ENCODE results near the gene DLL1.

Gene DLL1

GRCh38 chr6:170281331-170282292 is 9.3 kb downstream of the DLL1 start:
- DNase-seq (ENCODE audit: low spot score) = no peak

GRCh38 chr6:170280689-170281045 is 10.2 kb downstream of the DLL1 start:
- DNase-seq (ENCODE audit: low spot score) = no peak

- peak; percentile 61 for DNase-seq (ENCODE audit: low spot score)
Measured at GRCh38 chr6:170279977-170280688, 10.7 kb downstream of the DLL1 start.

- DNase-seq (ENCODE audit: low spot score) = no peak
Measured at GRCh38 chr6:170279426-170279825, 11.5 kb downstream of the DLL1 start.

- DNase-seq (ENCODE audit: low spot score) = no peak
Measured at GRCh38 chr6:170278743-170279094, 12.2 kb downstream of the DLL1 start.

GRCh38 chr6:170277893-170278742 is 12.8 kb downstream of the DLL1 start:
- no peak for DNase-seq (ENCODE audit: low spot score)

GRCh38 chr6:170276369-170277057 is 14.4 kb downstream of the DLL1 start:
- no peak for DNase-seq (ENCODE audit: low spot score)

GRCh38 chr6:170274713-170275560 is 15.9 kb downstream of the DLL1 start:
- no peak for DNase-seq (ENCODE audit: low spot score)

- no peak for DNase-seq (ENCODE audit: low spot score)
Measured at GRCh38 chr6:170273681-170274080, 17.2 kb downstream of the DLL1 start.

- no peak for DNase-seq (ENCODE audit: low spot score)
Measured at GRCh38 chr6:170273191-170273590, 17.7 kb downstream of the DLL1 start.

GRCh38 chr6:170272341-170273065 is 18.4 kb downstream of the DLL1 start:
- DNase-seq (ENCODE audit: low spot score) = no peak

- no peak for DNase-seq (ENCODE audit: low spot score)
Measured at GRCh38 chr6:170271771-170272314, 19.0 kb downstream of the DLL1 start.

- no peak for DNase-seq (ENCODE audit: low spot score)
Measured at GRCh38 chr6:170270984-170271593, 19.8 kb downstream of the DLL1 start.

GRCh38 chr6:170269846-170270541 is 20.9 kb downstream of the DLL1 start:
- DNase-seq (ENCODE audit: low spot score) = no peak

GRCh38 chr6:170269151-170269845 is 21.6 kb downstream of the DLL1 start:
- no peak for DNase-seq (ENCODE audit: low spot score)

GRCh38 chr6:170268216-170269129 is 22.4 kb downstream of the DLL1 start:
- no peak for DNase-seq (ENCODE audit: low spot score)

GRCh38 chr6:170267688-170268087 is 23.2 kb downstream of the DLL1 start:
- DNase-seq (ENCODE audit: low spot score) = no peak

Data from iPS-NIHi11 (cell line).